H1 (cell line): ENCODE measurements around the gene MEP1A. TPM values are rescaled to one million over a fixed set of nuclear protein-coding genes. Genes with fewer than 3 reads are reported as not detected.

ENCODE experiments used
- KDM4A ChIP-seq: IDR thresholded peaks from one replicate; pipeline ENCODE4 v1.7.1; 2012; ENCODE audit warnings: low read depth, mild to moderate bottlenecking, moderate library complexity, low read length, inconsistent platforms; ENCODE audit not compliant: severe bottlenecking
- MAFK ChIP-seq: IDR thresholded peaks from 2 replicates; pipeline ENCODE4 v1.6.1; 2012; ENCODE audit warnings: low read depth, mild to moderate bottlenecking, improper control_type of control experiment, low read length
- POLR2A ChIP-seq, 2 experiments: IDR thresholded peaks; 1 replicate in 1 of 2; 2 replicates in 1 of 2; pipeline ENCODE4 v1.6.1; 2011; ENCODE audit warnings: low read depth in 2 of 2, low read length in 2 of 2, mild to moderate bottlenecking in 2 of 2; ENCODE audit errors: control extremely low read depth in 1 of 2
- SIN3A ChIP-seq, 2 experiments: IDR thresholded peaks in 1 of 2; conservative IDR thresholded peaks in 1 of 2; 2 replicates each; pipeline ENCODE4 v1.6.1; 2011 to 2012; ENCODE audit warnings: low read length in 2 of 2, improper control_type of control experiment in 1 of 2, low read depth in 1 of 2, mild to moderate bottlenecking in 1 of 2
- SIRT6 ChIP-seq: IDR thresholded peaks from one replicate; pipeline ENCODE4 v1.7.1; 2012; ENCODE audit warnings: low read length, inconsistent platforms
- polyA plus RNA-seq, 7 experiments: library from polyadenylated mRNA; depleted of rRNA in 3 of 7; stranded (reverse) in 5 of 7; unstranded in 2 of 7; fragments of >200 nt in 5 of 7; fragments of 200-250 nt in 2 of 7; gene quantifications; 1 replicate in 5 of 7; 2 replicates in 1 of 7; 4 replicates in 1 of 7; pipeline versions ENCODE4 v1.2.1 to v1.2.3, GENCODE V29; 2011 to 2013; ENCODE audit warnings: missing spikeins in 2 of 7, mixed read lengths in 2 of 7
- total RNA-seq: library from RNA; stranded (reverse); fragmentation: NEBNext Ultra II Directional; extraction: Animal tissue kit (Norgen Biotek cat#: 25700); gene quantifications from 2 replicates; pipeline ENCODE4 v1.2.1, GENCODE V29; 2021

Gene MEP1A
- total and polyA plus RNA-seq, 2 of the 8 experiments (the other 6 are each of a cell fraction or from before 2014, with no cell fraction given), result 0.03 TPM; not detected in 1

DNA sequence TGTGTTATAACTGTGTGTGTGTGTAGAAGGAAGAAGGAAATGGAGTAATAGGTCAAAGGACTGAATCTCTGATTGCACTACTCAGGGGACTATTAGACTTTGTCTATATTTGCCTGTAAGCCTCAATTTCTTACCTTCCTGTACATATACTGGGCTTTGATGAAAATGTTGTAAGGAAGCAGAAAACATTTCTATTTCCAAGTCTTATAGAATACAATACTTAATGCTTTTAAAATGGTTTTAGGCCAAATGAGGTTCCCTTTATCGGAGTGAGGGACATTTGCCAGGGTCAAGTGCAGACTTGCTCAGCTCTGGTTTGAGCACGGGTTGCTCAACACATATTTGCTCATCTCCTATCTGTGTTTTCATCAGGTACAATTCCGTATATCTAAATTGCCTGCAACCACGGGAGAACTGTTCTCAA lies 28.3 kb downstream of the MEP1A start (continued):
- TF ChIP-seq KDM4A (no peak), SIN3A (conservative IDR thresholded peaks at IDR 0.05 in 1 of 2, IDR thresholded peaks at IDR 0.05 in 1 of 2; ENCODE audit: low read depth in 1 of 2, low read length in 2 of 2) (no peak), POLR2A (IDR thresholded peaks at IDR 0.05; ENCODE audit: control extremely low read depth in 1 of 2, low read depth in 2 of 2, low read length in 2 of 2) (no peak), MAFK (no peak), SIRT6 (no peak)
- TF ChIP-seq, all 59 proteins: peak for 0
